ENCODE data around the gene TM9SF1.

- TF ChIP-seq USF2 (IDR thresholded peaks at IDR 0.05; ENCODE audit: low read depth, low read length) (no peak), CTCF (conservative IDR thresholded peaks at IDR 0.05; ENCODE audit: low read depth, low read length) (no peak), ELK1 (IDR thresholded peaks at IDR 0.05; ENCODE audit: borderline replicate concordance, low read depth, low read length) (no peak), SMC3 (IDR thresholded peaks at IDR 0.05; ENCODE audit: low read depth, low read length) (no peak), POLR2A (IDR thresholded peaks at IDR 0.05; ENCODE audit: low read depth, low read length) (no peak)
Observed at GRCh38 chr14:24237463-24237955, 42.3 kb upstream of the TM9SF1 start.
